ENCODE measurements around the gene FAM219B.

Gene FAM219B

GRCh38 chr15:74850393-74850792 lies 56.3 kb downstream of the FAM219B start:
- Histone ChIP-seq H3K4me3 (ENCODE audit: low read depth in 1 of 2, low read length in 2 of 2) (no peak overlapping the region), H2AFZ (ENCODE audit: low read depth, low read length) (no peak overlapping the region), H3K79me2 (ENCODE audit: insufficient read depth, low read length) (no peaks in the 10 kb centered on the region), H3K9me3 (ENCODE audit: insufficient read depth, low read length, severe bottlenecking) (no peaks in the 10 kb centered on the region), H3K27ac (ENCODE audit: low read length) (no peak overlapping the region), H3K9ac (ENCODE audit: low read depth, low read length) (no peak overlapping the region), H3K27me3 (ENCODE audit: insufficient read depth, low read length, poor library complexity) (no peaks in the 10 kb centered on the region), H4K20me1 (ENCODE audit: insufficient read depth, low read length) (no peaks in the 10 kb centered on the region), H3K4me2 (ENCODE audit: insufficient read depth, low read length) (no peak overlapping the region), H3K4me1 (ENCODE audit: insufficient read depth, low read length) (no peaks in the 10 kb centered on the region), H3K36me3 (ENCODE audit: insufficient read depth, low read length) (peaks cover 65% of the 10 kb centered on the region)
- DNase-seq (no peak), ATAC-seq (ENCODE audit: insufficient read depth, low read depth) (no peak)
- TF ChIP-seq EZH2 (IDR thresholded peaks at IDR 0.05; ENCODE audit: borderline replicate concordance, low read depth, low read length, severe bottlenecking), result no peak
- TF ChIP-seq, protein P1, sequence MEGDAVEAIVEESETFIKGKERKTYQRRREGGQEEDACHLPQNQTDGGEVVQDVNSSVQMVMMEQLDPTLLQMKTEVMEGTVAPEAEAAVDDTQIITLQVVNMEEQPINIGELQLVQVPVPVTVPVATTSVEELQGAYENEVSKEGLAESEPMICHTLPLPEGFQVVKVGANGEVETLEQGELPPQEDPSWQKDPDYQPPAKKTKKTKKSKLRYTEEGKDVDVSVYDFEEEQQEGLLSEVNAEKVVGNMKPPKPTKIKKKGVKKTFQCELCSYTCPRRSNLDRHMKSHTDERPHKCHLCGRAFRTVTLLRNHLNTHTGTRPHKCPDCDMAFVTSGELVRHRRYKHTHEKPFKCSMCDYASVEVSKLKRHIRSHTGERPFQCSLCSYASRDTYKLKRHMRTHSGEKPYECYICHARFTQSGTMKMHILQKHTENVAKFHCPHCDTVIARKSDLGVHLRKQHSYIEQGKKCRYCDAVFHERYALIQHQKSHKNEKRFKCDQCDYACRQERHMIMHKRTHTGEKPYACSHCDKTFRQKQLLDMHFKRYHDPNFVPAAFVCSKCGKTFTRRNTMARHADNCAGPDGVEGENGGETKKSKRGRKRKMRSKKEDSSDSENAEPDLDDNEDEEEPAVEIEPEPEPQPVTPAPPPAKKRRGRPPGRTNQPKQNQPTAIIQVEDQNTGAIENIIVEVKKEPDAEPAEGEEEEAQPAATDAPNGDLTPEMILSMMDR (IDR thresholded peaks at IDR 0.05; ENCODE audit: borderline replicate concordance, extremely low read depth, low read length, poor library complexity, severe bottlenecking), result no peak
